ENCODE data around the gene REEP2.
A peak's percentile ranks its signal among the peaks of the same experiment; 100 is the strongest.

REEP2 gene

GRCh38 chr5:138463419-138464007 lies 24.7 kb downstream of the REEP2 start:
- DNase-seq (ENCODE audit: low read depth) = no peak
- peak; percentile 10 for TF ChIP-seq CTCF (IDR thresholded peaks at IDR 0.05; ENCODE audit: insufficient read depth, low read depth, low read length, missing control alignments)
- peak overlapping the region; percentile 97 for H3K4me3 ChIP-seq (ENCODE audit: low read length)

- peak; percentile 95 for DNase-seq (ENCODE audit: low read depth)
- peak; percentile 66 for TF ChIP-seq CTCF (IDR thresholded peaks at IDR 0.05; ENCODE audit: insufficient read depth, low read depth, low read length, missing control alignments)
- H3K4me3 ChIP-seq (ENCODE audit: low read length) = peak overlapping the region; percentile 97
Measured at GRCh38 chr5:138464008-138464387, 25.1 kb downstream of the REEP2 start.

- TF ChIP-seq CTCF (IDR thresholded peaks at IDR 0.05; ENCODE audit: insufficient read depth, low read depth, low read length, missing control alignments) = no peak
- H3K4me3 ChIP-seq (ENCODE audit: low read length) = peak overlapping the region; percentile 97
- DNase-seq (ENCODE audit: low read depth) = peak; percentile 99
Measured at GRCh38 chr5:138464388-138465260, 25.8 kb downstream of the REEP2 start.

- DNase-seq (ENCODE audit: low read depth) = peak; percentile 95
- peak within 1 kb of the TSS; percentile 97 for H3K4me3 ChIP-seq (ENCODE audit: low read length)
- no peak for TF ChIP-seq CTCF (IDR thresholded peaks at IDR 0.05; ENCODE audit: insufficient read depth, low read depth, low read length, missing control alignments)
Measured at GRCh38 chr5:138465261-138466124, 26.6 kb downstream of the REEP2 start, which contains the start of gene EGR1. Gene EGR1 (plus strand): TSS chr5:138465479. CDS start chr5:138465762, 283 bp downstream.

GRCh38 chr5:138466125-138466899 lies 27.5 kb downstream of the REEP2 start:
- no peak for DNase-seq (ENCODE audit: low read depth)
- TF ChIP-seq CTCF (IDR thresholded peaks at IDR 0.05; ENCODE audit: insufficient read depth, low read depth, low read length, missing control alignments) = no peak
- H3K4me3 ChIP-seq (ENCODE audit: low read length) = peak overlapping the region; percentile 97
